NCI-H2107 (cell line): ENCODE measurements around the gene THSD4.

ENCODE experiments used
- DNase-seq: peaks from one replicate; lab custom pipeline; 2025; lab: John Stamatoyannopoulos, UW

THSD4 gene

GRCh38 chr15:71752604-71753289 is 637.5 kb downstream of the THSD4 start:
- no peak for DNase-seq

- no peak for DNase-seq
These were observed 638.1 kb downstream of the THSD4 start for GRCh38 chr15:71753346-71753745.

- no peak for DNase-seq
These were observed 639.4 kb downstream of the THSD4 start for GRCh38 chr15:71754660-71755059.

GRCh38 chr15:71755092-71755970 is 640.1 kb downstream of the THSD4 start:
- DNase-seq = no peak

- no peak for DNase-seq
These were observed 641.5 kb downstream of the THSD4 start for GRCh38 chr15:71756599-71757352.

GRCh38 chr15:71757741-71758530 is 642.7 kb downstream of the THSD4 start:
- no peak for DNase-seq

GRCh38 chr15:71758711-71759110 is 643.4 kb downstream of the THSD4 start:
- DNase-seq = no peak

GRCh38 chr15:71760852-71761251 is 645.6 kb downstream of the THSD4 start:
- DNase-seq = no peak

GRCh38 chr15:71761649-71762048 is 646.4 kb downstream of the THSD4 start:
- DNase-seq = no peak

GRCh38 chr15:71768184-71768583 is 652.9 kb downstream of the THSD4 start:
- no peak for DNase-seq

GRCh38 chr15:71773206-71773859 is 658.1 kb downstream of the THSD4 start:
- DNase-seq = no peak

- no peak for DNase-seq
These were observed 660.6 kb downstream of the THSD4 start for GRCh38 chr15:71775856-71776255.

GRCh38 chr15:71776304-71776703 is 661.0 kb downstream of the THSD4 start:
- DNase-seq = no peak

GRCh38 chr15:71777216-71777943 is 662.1 kb downstream of the THSD4 start:
- DNase-seq = no peak

GRCh38 chr15:71779073-71779797 is 664.0 kb downstream of the THSD4 start:
- no peak for DNase-seq

- DNase-seq = no peak
These were observed 665.1 kb downstream of the THSD4 start for GRCh38 chr15:71780115-71780976.

GRCh38 chr15:71781179-71781964 is 666.1 kb downstream of the THSD4 start:
- DNase-seq = no peak

GRCh38 chr15:71781965-71782265 is 666.6 kb downstream of the THSD4 start:
- no peak for DNase-seq
